Neuron (in vitro differentiated cells): Measurements from ENCODE around the gene CLEC4M.

Source experiments
- H2AFZ ChIP-seq: one replicate; pipeline ENCODE4 v1.6.1; 2013; ENCODE audit warnings: low read depth, mild to moderate bottlenecking, inconsistent platforms, low read length, moderate library complexity
- H3K27me3 ChIP-seq: one replicate; pipeline ENCODE4 v1.6.1; 2013; ENCODE audit warnings: low read length; ENCODE audit not compliant: insufficient read depth
- H3K36me3 ChIP-seq: one replicate; pipeline ENCODE4 v1.6.1; 2013; ENCODE audit warnings: low read length; ENCODE audit not compliant: insufficient read depth
- H3K4me1 ChIP-seq: one replicate; pipeline ENCODE4 v1.6.1; 2013; ENCODE audit warnings: low read length; ENCODE audit not compliant: insufficient read depth
- H3K4me3 ChIP-seq: 2 replicates; pipeline ENCODE4 v1.5.1; 2013; ENCODE audit warnings: mild to moderate bottlenecking, low read length, moderate library complexity
- H3K9me3 ChIP-seq: one replicate; pipeline ENCODE4 v1.6.1; 2013; ENCODE audit warnings: low read length

The CLEC4M gene

DNA sequence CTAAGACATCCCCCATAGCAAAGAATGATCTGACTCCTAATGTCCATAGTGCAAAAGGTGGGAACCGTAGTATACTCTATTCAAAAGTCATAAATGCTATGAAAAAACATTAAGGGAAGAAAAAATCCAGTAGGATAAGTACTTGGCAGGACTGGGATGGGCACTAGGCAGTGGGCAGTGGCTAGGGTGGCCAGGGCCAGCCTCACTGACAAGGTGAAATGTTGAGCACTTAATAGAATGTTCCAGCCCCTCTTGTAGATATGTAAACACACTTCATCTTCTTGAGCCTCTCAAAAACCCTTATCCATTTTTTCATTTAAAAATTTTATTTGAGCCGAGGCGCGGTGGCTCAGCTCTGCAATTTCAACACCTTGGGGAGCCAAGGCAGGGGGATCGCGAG lies 29.7 kb upstream of the CLEC4M start:
- H3K9me3 ChIP-seq, result no peaks in the 10 kb centered on the region
- H3K27me3 ChIP-seq, result peaks cover 42% of the 10 kb centered on the region
- no peak overlapping the region for H2AFZ ChIP-seq

DNA sequence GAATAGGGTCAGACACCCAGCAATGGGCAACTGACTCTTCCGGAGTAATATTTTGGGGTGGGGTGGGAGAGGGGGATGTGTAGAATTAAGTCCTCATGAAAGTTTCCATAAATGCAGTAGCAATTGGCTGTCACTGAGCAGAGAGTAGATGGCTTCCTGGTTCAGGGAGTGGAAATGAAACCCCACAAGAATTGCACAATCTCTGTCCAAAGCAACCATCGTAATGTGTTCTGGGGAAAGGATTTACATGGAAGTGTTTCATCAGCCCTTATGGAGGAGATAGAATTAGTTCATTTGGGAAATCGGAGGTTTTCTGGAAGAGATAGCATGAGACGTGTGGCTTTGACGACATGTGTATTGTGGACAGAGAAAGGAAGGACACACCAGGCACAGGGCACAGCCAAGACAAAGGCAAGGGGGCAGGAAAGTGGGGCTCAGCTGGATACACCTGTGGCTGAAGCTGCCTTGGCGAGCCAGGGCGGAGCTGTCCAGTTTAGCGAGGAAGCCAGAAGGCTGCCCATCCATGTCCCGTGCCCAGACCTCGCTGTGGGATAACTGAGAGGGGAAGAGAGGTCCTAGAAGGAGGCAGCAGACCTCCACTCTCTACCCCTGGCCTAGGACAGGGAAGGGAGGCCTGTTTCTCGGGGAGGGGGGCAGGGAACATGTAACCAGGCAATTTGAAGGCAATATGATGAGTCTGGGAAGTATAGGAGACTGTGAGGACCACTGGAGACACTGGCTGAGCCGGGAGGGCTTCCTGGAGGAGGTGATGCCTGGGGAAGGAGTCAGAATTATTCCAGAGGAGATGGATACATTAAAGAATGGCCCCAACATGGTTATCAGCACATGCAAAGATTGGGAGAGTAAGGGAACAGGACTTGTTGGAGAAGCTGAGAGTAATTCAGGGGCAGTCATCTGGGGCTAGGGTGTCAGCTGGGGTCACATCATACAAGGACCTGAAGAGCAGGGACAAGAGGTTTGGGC lies 28.5 kb upstream of the CLEC4M start:
- Histone ChIP-seq H3K4me3 (no peak overlapping the region), H3K27me3 (peaks cover 33% of the 10 kb centered on the region)

More for the DNA sequence above, 29.7 kb upstream of the CLEC4M start:
- Histone ChIP-seq H3K36me3 (no peaks in the 10 kb centered on the region), H3K4me1 (no peaks in the 10 kb centered on the region), H3K4me3 (no peak overlapping the region)

GRCh38 chr19:7736148-7736547 lies 26.9 kb upstream of the CLEC4M start:
- H3K36me3 ChIP-seq, result no peaks in the 10 kb centered on the region
- H3K4me3 ChIP-seq, result no peak overlapping the region
- peaks cover 17% of the 10 kb centered on the region for H3K27me3 ChIP-seq
- no peaks in the 10 kb centered on the region for H3K9me3 ChIP-seq
- no peak overlapping the region for H2AFZ ChIP-seq
- H3K4me1 ChIP-seq, result no peaks in the 10 kb centered on the region

More for the DNA sequence above, 28.5 kb upstream of the CLEC4M start:
- Histone ChIP-seq H2AFZ (no peak overlapping the region), H3K36me3 (no peaks in the 10 kb centered on the region), H3K9me3 (no peaks in the 10 kb centered on the region), H3K4me1 (no peaks in the 10 kb centered on the region)

- no peak overlapping the region for H2AFZ ChIP-seq
- H3K4me1 ChIP-seq, result no peaks in the 10 kb centered on the region
- H3K4me3 ChIP-seq, result no peak overlapping the region
- no peaks in the 10 kb centered on the region for H3K36me3 ChIP-seq
- H3K9me3 ChIP-seq, result no peaks in the 10 kb centered on the region
- H3K27me3 ChIP-seq, result peaks cover 7% of the 10 kb centered on the region
These were observed 25.8 kb upstream of the CLEC4M start for GRCh38 chr19:7737215-7737614.

- H3K4me3 ChIP-seq, result no peak overlapping the region
- no peak overlapping the region for H2AFZ ChIP-seq
- H3K27me3 ChIP-seq, result peaks cover 4% of the 10 kb centered on the region
- no peaks in the 10 kb centered on the region for H3K36me3 ChIP-seq
- no peaks in the 10 kb centered on the region for H3K9me3 ChIP-seq
- H3K4me1 ChIP-seq, result no peaks in the 10 kb centered on the region
These were observed 25.0 kb upstream of the CLEC4M start for GRCh38 chr19:7738023-7738422.

- no peaks in the 10 kb centered on the region for H3K9me3 ChIP-seq
- H3K27me3 ChIP-seq, result peaks cover 4% of the 10 kb centered on the region
- no peaks in the 10 kb centered on the region for H3K4me1 ChIP-seq
- no peak overlapping the region for H2AFZ ChIP-seq
- no peak overlapping the region for H3K4me3 ChIP-seq
- no peaks in the 10 kb centered on the region for H3K36me3 ChIP-seq
These were observed 23.8 kb upstream of the CLEC4M start for GRCh38 chr19:7739211-7739755.

GRCh38 chr19:7739801-7740681 lies 23.0 kb upstream of the CLEC4M start:
- no peak overlapping the region for H3K4me3 ChIP-seq
- H3K4me1 ChIP-seq, result no peaks in the 10 kb centered on the region
- H3K9me3 ChIP-seq, result no peaks in the 10 kb centered on the region
- H3K27me3 ChIP-seq, result peaks cover 4% of the 10 kb centered on the region
- no peak overlapping the region for H2AFZ ChIP-seq
- H3K36me3 ChIP-seq, result no peaks in the 10 kb centered on the region

DNA sequence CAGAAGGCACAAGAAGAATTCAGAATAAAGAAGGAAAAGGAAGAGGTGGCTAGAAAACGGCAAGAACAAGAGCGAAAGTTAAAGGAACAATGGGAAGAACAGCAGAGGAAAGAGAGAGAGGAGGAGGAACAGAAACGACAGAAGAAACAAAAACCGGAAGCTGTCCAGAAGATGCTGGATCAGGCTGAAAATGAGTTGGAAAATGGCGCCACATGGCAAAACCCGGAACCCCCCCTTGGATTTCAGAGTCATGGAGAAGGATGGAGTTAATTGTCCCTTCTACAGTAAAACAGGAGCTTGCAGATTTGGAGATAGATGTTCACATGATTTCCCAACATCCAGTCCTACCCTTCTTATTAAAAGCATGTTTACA lies 22.4 kb upstream of the CLEC4M start:
- no peak overlapping the region for H2AFZ ChIP-seq
- H3K4me1 ChIP-seq, result no peaks in the 10 kb centered on the region
- H3K36me3 ChIP-seq, result no peaks in the 10 kb centered on the region
- no peak overlapping the region for H3K4me3 ChIP-seq
- H3K9me3 ChIP-seq, result no peaks in the 10 kb centered on the region
- H3K27me3 ChIP-seq, result peaks cover 4% of the 10 kb centered on the region

DNA sequence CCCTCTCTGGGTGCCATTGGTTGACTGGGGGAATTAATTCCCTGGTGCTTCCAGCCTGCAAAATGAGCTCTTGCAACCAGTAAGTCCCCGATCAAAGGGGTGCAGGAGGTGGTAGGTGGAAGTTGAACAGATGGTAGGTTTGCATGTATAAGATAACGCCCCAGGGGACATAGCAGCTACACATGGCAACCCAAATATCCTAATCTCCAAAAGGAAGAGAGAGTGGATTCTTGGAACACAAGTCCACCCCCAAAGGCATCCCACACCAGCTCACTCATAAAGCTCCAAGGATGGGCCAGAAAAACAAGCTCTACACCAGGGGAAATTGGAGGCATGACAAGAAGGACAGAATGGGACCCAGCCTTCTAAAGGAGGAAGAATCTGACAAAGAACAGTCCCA lies 20.5 kb upstream of the CLEC4M start:
- Histone ChIP-seq H3K36me3 (no peaks in the 10 kb centered on the region), H3K4me3 (no peak overlapping the region), H3K4me1 (no peaks in the 10 kb centered on the region), H3K9me3 (no peaks in the 10 kb centered on the region), H3K27me3 (peaks cover 4% of the 10 kb centered on the region), H2AFZ (no peak overlapping the region)

GRCh38 chr19:7742991-7743390 lies 20.1 kb upstream of the CLEC4M start:
- Histone ChIP-seq H3K27me3 (peaks cover 4% of the 10 kb centered on the region), H3K4me1 (no peaks in the 10 kb centered on the region), H2AFZ (no peak overlapping the region), H3K9me3 (no peaks in the 10 kb centered on the region), H3K36me3 (no peaks in the 10 kb centered on the region), H3K4me3 (no peak overlapping the region)

DNA sequence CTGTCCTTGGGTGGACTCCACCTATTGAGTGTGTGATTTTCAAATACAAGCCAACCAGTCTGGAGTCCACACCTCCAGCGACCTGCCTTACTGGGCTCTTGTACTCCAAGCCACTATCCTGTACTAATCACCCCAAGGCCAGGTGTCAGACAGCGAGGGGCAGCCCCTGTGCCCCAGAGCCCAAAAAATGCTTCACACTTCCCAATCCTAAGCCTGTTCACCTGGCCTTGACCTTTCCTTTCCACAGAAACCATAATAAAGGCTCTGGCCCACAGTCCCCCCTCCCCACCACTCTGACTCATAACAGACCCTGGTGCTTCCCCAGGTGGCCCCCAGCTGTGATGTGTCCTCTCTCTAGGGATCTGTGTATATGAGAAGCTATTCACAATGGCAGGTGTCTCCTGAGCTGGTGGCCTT lies 19.6 kb upstream of the CLEC4M start:
- Histone ChIP-seq H3K4me1 (no peaks in the 10 kb centered on the region), H3K9me3 (no peaks in the 10 kb centered on the region), H3K27me3 (peaks cover 4% of the 10 kb centered on the region), H3K4me3 (no peak overlapping the region), H2AFZ (no peak overlapping the region), H3K36me3 (no peaks in the 10 kb centered on the region)

GRCh38 chr19:7744199-7744786 lies 18.8 kb upstream of the CLEC4M start:
- Histone ChIP-seq H3K9me3 (no peaks in the 10 kb centered on the region), H3K27me3 (peaks cover 2% of the 10 kb centered on the region), H2AFZ (no peak overlapping the region), H3K4me1 (no peaks in the 10 kb centered on the region), H3K4me3 (no peak overlapping the region), H3K36me3 (no peaks in the 10 kb centered on the region)
